Liver (tissue), 3 donors: ENCODE results near the gene DNM2.

Experiments used
- ATF3 ChIP-seq: IDR thresholded peaks from 2 replicates; pipeline ENCODE4 v1.6.1; 2016; ENCODE audit warnings: antibody characterized with exemption
- CTCF ChIP-seq: fragments of 150-350 bp; IDR thresholded peaks from 2 replicates; pipeline ENCODE4 v1.5.1; 2017; ENCODE audit warnings: improper control_type of control experiment, low read depth, low read length; ENCODE audit not compliant: missing input control
- EGR1 ChIP-seq, 2 donors: IDR thresholded peaks; 2 replicates each; pipeline ENCODE4 v1.6.1; 2016 to 2018; ENCODE audit warnings: antibody characterized with exemption in 2 of 2, low read depth in 2 of 2
- FOXA1 ChIP-seq: IDR thresholded peaks from 2 replicates; pipeline ENCODE4 v1.6.1; 2016; ENCODE audit warnings: antibody characterized with exemption
- JUND ChIP-seq, 2 donors: IDR thresholded peaks; 2 replicates each; pipeline ENCODE4 v1.6.1; 2016; ENCODE audit warnings: antibody characterized with exemption in 2 of 2
- RAD21 ChIP-seq, 2 donors: IDR thresholded peaks; 2 replicates each; pipeline ENCODE4 v1.6.1; 2016; ENCODE audit warnings: antibody characterized with exemption in 2 of 2, mild to moderate bottlenecking in 2 of 2
- REST ChIP-seq: IDR thresholded peaks from 2 replicates; pipeline ENCODE4 v1.6.1; 2016; ENCODE audit warnings: antibody characterized with exemption, mild to moderate bottlenecking
- SP1 ChIP-seq: IDR thresholded peaks from 2 replicates; pipeline ENCODE4 v1.6.1; 2018; ENCODE audit warnings: antibody characterized with exemption, mild to moderate bottlenecking
- YY1 ChIP-seq: IDR thresholded peaks from 2 replicates; pipeline ENCODE4 v1.6.1; 2016; ENCODE audit warnings: antibody characterized with exemption, mild to moderate bottlenecking
- donor health status: healthy.
- donor health status: healthy.

GRCh38 chr19:10720607-10721125 lies 2.8 kb downstream of the DNM2 start:
- TF ChIP-seq YY1 (no peak), RAD21 (IDR thresholded peaks at IDR 0.05) (no peak), CTCF (no peak), REST (no peak), ATF3 (no peak), FOXA1 (no peak), EGR1 (IDR thresholded peaks at IDR 0.05; ENCODE audit: low read depth in 2 of 2) (no peak), SP1 (no peak), JUND (IDR thresholded peaks at IDR 0.05) (no peak)
